ENCODE data around the gene AADAC. TPM values are rescaled to one million over a fixed set of nuclear protein-coding genes. Genes with fewer than 3 reads are reported as not detected.
"Not testable (repeated sequence)": the region's sequence is repeated elsewhere in the genome, so short reads cannot be mapped to it uniquely, and the experiment has no call there.

AADAC gene
- total RNA-seq, 3 donors from 2014 or later (not counting 1 experiment from before 2014, with no cell fraction given), result not detected

- TF ChIP-seq CTCF (IDR thresholded peaks at IDR 0.05), result no peak
Observed at GRCh38 chr3:151845306-151845905, 31.5 kb downstream of the AADAC start.

GRCh38 chr3:151850065-151850464 is 36.1 kb downstream of the AADAC start:
- H3K4me1 Mint-ChIP-seq; H3K4me3 Mint-ChIP-seq; intact Hi-C loops (cut with micrococcal nuclease); DNase-seq; H3K27ac ChIP-seq (ENCODE audit: low read length); H3K27me3 ChIP-seq (ENCODE audit: control insufficient read depth, insufficient read depth, low read length); H3K36me3 ChIP-seq (ENCODE audit: control insufficient read depth, insufficient read depth, low read length); H3K9me3 Mint-ChIP-seq; H3K9me3 ChIP-seq (ENCODE audit: control insufficient read depth, insufficient read depth, low read length); H3K27me3 Mint-ChIP-seq (ENCODE audit: low read depth in 2 of 2); H3K27ac Mint-ChIP-seq; ATAC-seq; H3K4me1 ChIP-seq (ENCODE audit: control insufficient read depth, insufficient read depth, low read length); H3K4me3 ChIP-seq (ENCODE audit: low read length): not testable (repeated sequence)
- peaks cover 32% of the 10 kb centered on the region for H3K36me3 Mint-ChIP-seq
- WGBS (ENCODE audit: insufficient coverage), result 89% methylated on average over 2 of the region's 2 CpGs

More at GRCh38 chr3:151845306-151845905, 31.5 kb downstream of the AADAC start:
- intact Hi-C loops (cut with micrococcal nuclease), result no loop called here
- Histone ChIP-seq H3K27ac (ENCODE audit: low read length) (no peak overlapping the region), H3K4me1 (ENCODE audit: control insufficient read depth, insufficient read depth, low read length) (no peaks in the 10 kb centered on the region), H3K36me3 (ENCODE audit: control insufficient read depth, insufficient read depth, low read length) (no peaks in the 10 kb centered on the region), H3K9me3 (ENCODE audit: control insufficient read depth, insufficient read depth, low read length) (no peaks in the 10 kb centered on the region), H3K27me3 (ENCODE audit: control insufficient read depth, insufficient read depth, low read length) (no peaks in the 10 kb centered on the region), H3K4me3 (ENCODE audit: low read length) (no peak overlapping the region)
- DNase-seq (no peak), ATAC-seq (no peak)
- Mint-ChIP-seq H3K36me3 (peaks cover 21% of the 10 kb centered on the region), H3K4me1 (no peaks in the 10 kb centered on the region), H3K27ac (no peak overlapping the region), H3K27me3 (ENCODE audit: low read depth in 2 of 2) (peaks cover 0 to 4% of the 10 kb centered on the region in 2 donors), H3K9me3 (peaks cover 3% of the 10 kb centered on the region in 2 donors), H3K4me3 (no peak overlapping the region)
- 80% methylated on average over 1 of the region's 3 CpGs for WGBS (ENCODE audit: insufficient coverage)

- H3K27me3 ChIP-seq (ENCODE audit: control insufficient read depth, insufficient read depth, low read length), result no peaks in the 10 kb centered on the region
- Mint-ChIP-seq H3K27ac (no peak overlapping the region), H3K4me1 (no peaks in the 10 kb centered on the region), H3K9me3 (peaks cover 6% of the 10 kb centered on the region in 2 donors), H3K4me3 (no peak overlapping the region), H3K36me3 (peaks cover 26% of the 10 kb centered on the region), H3K27me3 (ENCODE audit: low read depth in 2 of 2) (peaks cover 0 to 3% of the 10 kb centered on the region in 2 donors)
- no peak for TF ChIP-seq CTCF (IDR thresholded peaks at IDR 0.05)
- no peaks in the 10 kb centered on the region for H3K9me3 ChIP-seq (ENCODE audit: control insufficient read depth, insufficient read depth, low read length)
- no peak overlapping the region for H3K27ac ChIP-seq (ENCODE audit: low read length)
- intact Hi-C loops (cut with micrococcal nuclease), result no loop called here
- H3K4me3 ChIP-seq (ENCODE audit: low read length), result no peak overlapping the region
- no peaks in the 10 kb centered on the region for H3K4me1 ChIP-seq (ENCODE audit: control insufficient read depth, insufficient read depth, low read length)
- no peak for DNase-seq
- no peak for ATAC-seq
- 51% methylated on average over 9 of the region's 11 CpGs for WGBS (ENCODE audit: insufficient coverage)
- H3K36me3 ChIP-seq (ENCODE audit: control insufficient read depth, insufficient read depth, low read length), result no peaks in the 10 kb centered on the region
Observed at GRCh38 chr3:151852074-151852811, 38.3 kb downstream of the AADAC start.

- Histone ChIP-seq H3K4me1 (ENCODE audit: control insufficient read depth, insufficient read depth, low read length) (no peaks in the 10 kb centered on the region), H3K9me3 (ENCODE audit: control insufficient read depth, insufficient read depth, low read length) (no peaks in the 10 kb centered on the region), H3K27ac (ENCODE audit: low read length) (no peak overlapping the region), H3K27me3 (ENCODE audit: control insufficient read depth, insufficient read depth, low read length) (no peaks in the 10 kb centered on the region), H3K4me3 (ENCODE audit: low read length) (no peak overlapping the region), H3K36me3 (ENCODE audit: control insufficient read depth, insufficient read depth, low read length) (no peaks in the 10 kb centered on the region)
- TF ChIP-seq CTCF (IDR thresholded peaks at IDR 0.05), result no peak
- Mint-ChIP-seq H3K4me3 (no peak overlapping the region), H3K4me1 (no peaks in the 10 kb centered on the region), H3K36me3 (peaks cover 4% of the 10 kb centered on the region), H3K27ac (no peak overlapping the region), H3K9me3 (peaks cover 0 to 1% of the 10 kb centered on the region in 2 donors), H3K27me3 (ENCODE audit: low read depth in 2 of 2) (peaks cover 3 to 7% of the 10 kb centered on the region in 2 donors)
- DNase-seq (no peak), ATAC-seq (no peak)
- intact Hi-C loops (cut with micrococcal nuclease), result no loop called here
- WGBS (ENCODE audit: insufficient coverage), result 94% methylated on average over 3 of the region's 3 CpGs
Observed at GRCh38 chr3:151856118-151856517, 42.2 kb downstream of the AADAC start.

All from natural killer cell (primary cell).